H1 (cell line): ENCODE data around the gene PLPPR2. TPM values are rescaled to one million over a fixed set of nuclear protein-coding genes. Genes with fewer than 3 reads are reported as not detected.

Experiments
- BRCA1 ChIP-seq: IDR thresholded peaks from 2 replicates; pipeline ENCODE4 v1.6.1; 2012; ENCODE audit warnings: low read depth, low read length, improper control_type of control experiment
- CHD7 ChIP-seq: fragments of 300-600 bp; sonication (generic); IDR thresholded peaks from 2 replicates; pipeline ENCODE4 v1.7.1; 2012; ENCODE audit warnings: low read length, moderate library complexity, mild to moderate bottlenecking, inconsistent platforms; ENCODE audit not compliant: insufficient replicate concordance
- FOSL1 ChIP-seq: IDR thresholded peaks from 2 replicates; pipeline ENCODE4 v1.6.1; 2011; ENCODE audit warnings: mild to moderate bottlenecking, low read depth, low read length, moderate library complexity; ENCODE audit not compliant: insufficient read depth
- RFX5 ChIP-seq: IDR thresholded peaks from 2 replicates; pipeline ENCODE4 v1.6.1; 2011; ENCODE audit warnings: low read depth, low read length, improper control_type of control experiment, borderline replicate concordance
- RNF2 ChIP-seq: fragments of 200-900, 300-1000 bp; sonication (generic); IDR thresholded peaks from 2 replicates; pipeline ENCODE4 v1.7.1; 2016; ENCODE audit warnings: borderline replicate concordance, low read depth, mild to moderate bottlenecking, antibody characterized with exemption, low read length; ENCODE audit not compliant: poor library complexity, severe bottlenecking; ENCODE audit errors: missing control alignments
- RXRA ChIP-seq: IDR thresholded peaks from 2 replicates; pipeline ENCODE4 v1.6.1; 2011; ENCODE audit warnings: low read depth, mild to moderate bottlenecking, low read length, moderate library complexity; ENCODE audit not compliant: insufficient read depth
- SRF ChIP-seq: IDR thresholded peaks from 2 replicates; pipeline ENCODE4 v1.6.1; 2011; ENCODE audit warnings: mild to moderate bottlenecking, low read depth, low read length, moderate library complexity
- polyA plus RNA-seq, 7 experiments: library from polyadenylated mRNA; depleted of rRNA in 3 of 7; stranded (reverse) in 5 of 7; unstranded in 2 of 7; fragments of >200 nt in 5 of 7; fragments of 200-250 nt in 2 of 7; gene quantifications; 1 replicate in 5 of 7; 2 replicates in 1 of 7; 4 replicates in 1 of 7; pipeline versions ENCODE4 v1.2.1 to v1.2.3, GENCODE V29; 2011 to 2013; ENCODE audit warnings: missing spikeins in 2 of 7, mixed read lengths in 2 of 7
- total RNA-seq: library from RNA; stranded (reverse); fragmentation: NEBNext Ultra II Directional; extraction: Animal tissue kit (Norgen Biotek cat#: 25700); gene quantifications from 2 replicates; pipeline ENCODE4 v1.2.1, GENCODE V29; 2021
- TF ChIP-seq, protein P1 (sequence below): IDR thresholded peaks from 2 replicates; pipeline ENCODE4 v1.6.1; 2011; ENCODE audit warnings: low read depth, mild to moderate bottlenecking, low read length; ENCODE audit not compliant: insufficient read depth

PLPPR2 gene
- total and polyA plus RNA-seq, 2 of the 8 experiments (the other 6 are each of a cell fraction or from before 2014, with no cell fraction given) = 7.2 to 11.7 TPM

- TF ChIP-seq CHD7 (no peak), RXRA (no peak), SRF (no peak), FOSL1 (no peak), RFX5 (no peak), BRCA1 (no peak), RNF2 (no peak)
- TF ChIP-seq, protein P1, sequence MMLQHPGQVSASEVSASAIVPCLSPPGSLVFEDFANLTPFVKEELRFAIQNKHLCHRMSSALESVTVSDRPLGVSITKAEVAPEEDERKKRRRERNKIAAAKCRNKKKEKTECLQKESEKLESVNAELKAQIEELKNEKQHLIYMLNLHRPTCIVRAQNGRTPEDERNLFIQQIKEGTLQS = no peak
Observed at GRCh38 chr19:11364935-11365334, 9.7 kb downstream of the PLPPR2 start (continued).
